K562 (cell line): ENCODE data around the gene MGRN1.

Experiments
- ARNT ChIP-seq, 2 experiments: fragments of 450-650 bp; IDR thresholded peaks; 2 replicates each; pipeline ENCODE4 v1.6.1; 2016; ENCODE audit warnings: mild to moderate bottlenecking in 1 of 2
- CTCF ChIP-seq, 3 experiments: IDR thresholded peaks in 2 of 3; conservative IDR thresholded peaks in 1 of 3; 2 replicates each; pipeline ENCODE4 v1.5.1; 2011 to 2012; ENCODE audit warnings: low read length in 3 of 3, mild to moderate bottlenecking in 3 of 3, control low read depth in 2 of 3, improper control_type of control experiment in 1 of 3, inconsistent platforms in 1 of 3, low read depth in 1 of 3, mixed read lengths in 1 of 3, moderate library complexity in 1 of 3; ENCODE audit not compliant: insufficient read depth in 2 of 3
- FIP1L1 ChIP-seq: fragments of 200-400 bp; formaldehyde crosslinking; IDR thresholded peaks from 2 replicates; pipeline ENCODE4 v1.6.1; 2018; ENCODE audit warnings: mild to moderate bottlenecking, low read depth, low read length; ENCODE audit not compliant: poor library complexity, severe bottlenecking
- HDGF ChIP-seq: fragments of 450-650 bp; IDR thresholded peaks from 2 replicates; pipeline ENCODE4 v1.6.1; 2016
- MAX ChIP-seq: sonication (generic); formaldehyde crosslinking; IDR thresholded peaks from 2 replicates; pipeline ENCODE4 v1.9.0; 2022; ENCODE audit warnings: mild to moderate bottlenecking, missing genetic modification reagents
- RAD21 ChIP-seq, 2 experiments: fragments of 250-450 bp in 1 of 2; fragments of 450-650 bp in 1 of 2; sonication (Bioruptor Pico) in 1 of 2; formaldehyde crosslinking in 1 of 2; IDR thresholded peaks in 1 of 2; conservative IDR thresholded peaks in 1 of 2; 2 replicates each; pipeline versions ENCODE4 v1.4.0 to v1.8.0; 2020 to 2022; ENCODE audit warnings: mild to moderate bottlenecking in 2 of 2, moderate library complexity in 1 of 2
- RFX5 ChIP-seq: IDR thresholded peaks from 2 replicates; pipeline ENCODE4 v1.6.1; 2011; ENCODE audit warnings: low read depth, mild to moderate bottlenecking, improper control_type of control experiment, low read length
- ZBTB7A ChIP-seq: IDR thresholded peaks from 2 replicates; pipeline ENCODE4 v1.6.1; 2011; ENCODE audit warnings: low read depth, mild to moderate bottlenecking, low read length, moderate library complexity, borderline replicate concordance; ENCODE audit not compliant: control insufficient read depth

GRCh38 chr16:4709481-4709880 is 84.9 kb downstream of the MGRN1 start:
- TF ChIP-seq FIP1L1 = no peak
- no peak for TF ChIP-seq ARNT (IDR thresholded peaks at IDR 0.05)
- no peak for TF ChIP-seq RFX5
- no peak for TF ChIP-seq CTCF (IDR thresholded peaks at IDR 0.05 in 2 of 3, conservative IDR thresholded peaks at IDR 0.05 in 1 of 3; ENCODE audit: insufficient read depth in 2 of 3, low read depth in 1 of 3, low read length in 3 of 3)
- TF ChIP-seq RAD21 (CRISPR knock-in tag; conservative IDR thresholded peaks at IDR 0.05 in 1 of 2, IDR thresholded peaks at IDR 0.05 in 1 of 2) = no peak
- no peak for TF ChIP-seq ZBTB7A
- TF ChIP-seq HDGF = no peak
- no peak for TF ChIP-seq MAX
